ENCODE data around the gene SNTA1. TPM values are rescaled to one million over a fixed set of nuclear protein-coding genes. Genes with fewer than 3 reads are reported as not detected.

The SNTA1 gene
- total and polyA plus RNA-seq, 2 of the 13 experiments (the other 11 are each of a cell fraction or from before 2014, with no cell fraction given), result 16.4 to 18.3 TPM

DNA sequence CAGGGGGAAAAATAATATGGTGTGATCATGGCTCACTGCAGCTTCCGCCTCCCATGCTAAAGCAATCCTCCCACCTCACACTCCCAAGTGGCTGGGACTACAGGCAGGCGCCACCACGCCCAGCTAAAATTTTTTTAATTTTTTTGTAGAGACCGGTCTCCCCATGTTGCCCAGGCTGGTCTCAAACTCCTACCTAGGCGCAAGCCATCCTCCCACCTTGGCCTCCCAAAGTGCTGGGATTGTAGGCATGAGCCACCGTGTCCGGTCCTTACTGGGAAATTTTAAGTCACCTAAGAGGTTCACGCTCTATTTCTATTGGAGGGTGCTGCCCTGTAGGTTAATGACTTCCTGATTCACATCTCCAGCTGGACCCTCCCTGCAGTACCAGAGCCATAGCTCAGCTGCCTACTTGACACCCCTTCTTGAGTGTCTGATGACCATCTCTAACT lies 41.6 kb downstream of the SNTA1 start (continued):
- TF ChIP-seq, protein P1, sequence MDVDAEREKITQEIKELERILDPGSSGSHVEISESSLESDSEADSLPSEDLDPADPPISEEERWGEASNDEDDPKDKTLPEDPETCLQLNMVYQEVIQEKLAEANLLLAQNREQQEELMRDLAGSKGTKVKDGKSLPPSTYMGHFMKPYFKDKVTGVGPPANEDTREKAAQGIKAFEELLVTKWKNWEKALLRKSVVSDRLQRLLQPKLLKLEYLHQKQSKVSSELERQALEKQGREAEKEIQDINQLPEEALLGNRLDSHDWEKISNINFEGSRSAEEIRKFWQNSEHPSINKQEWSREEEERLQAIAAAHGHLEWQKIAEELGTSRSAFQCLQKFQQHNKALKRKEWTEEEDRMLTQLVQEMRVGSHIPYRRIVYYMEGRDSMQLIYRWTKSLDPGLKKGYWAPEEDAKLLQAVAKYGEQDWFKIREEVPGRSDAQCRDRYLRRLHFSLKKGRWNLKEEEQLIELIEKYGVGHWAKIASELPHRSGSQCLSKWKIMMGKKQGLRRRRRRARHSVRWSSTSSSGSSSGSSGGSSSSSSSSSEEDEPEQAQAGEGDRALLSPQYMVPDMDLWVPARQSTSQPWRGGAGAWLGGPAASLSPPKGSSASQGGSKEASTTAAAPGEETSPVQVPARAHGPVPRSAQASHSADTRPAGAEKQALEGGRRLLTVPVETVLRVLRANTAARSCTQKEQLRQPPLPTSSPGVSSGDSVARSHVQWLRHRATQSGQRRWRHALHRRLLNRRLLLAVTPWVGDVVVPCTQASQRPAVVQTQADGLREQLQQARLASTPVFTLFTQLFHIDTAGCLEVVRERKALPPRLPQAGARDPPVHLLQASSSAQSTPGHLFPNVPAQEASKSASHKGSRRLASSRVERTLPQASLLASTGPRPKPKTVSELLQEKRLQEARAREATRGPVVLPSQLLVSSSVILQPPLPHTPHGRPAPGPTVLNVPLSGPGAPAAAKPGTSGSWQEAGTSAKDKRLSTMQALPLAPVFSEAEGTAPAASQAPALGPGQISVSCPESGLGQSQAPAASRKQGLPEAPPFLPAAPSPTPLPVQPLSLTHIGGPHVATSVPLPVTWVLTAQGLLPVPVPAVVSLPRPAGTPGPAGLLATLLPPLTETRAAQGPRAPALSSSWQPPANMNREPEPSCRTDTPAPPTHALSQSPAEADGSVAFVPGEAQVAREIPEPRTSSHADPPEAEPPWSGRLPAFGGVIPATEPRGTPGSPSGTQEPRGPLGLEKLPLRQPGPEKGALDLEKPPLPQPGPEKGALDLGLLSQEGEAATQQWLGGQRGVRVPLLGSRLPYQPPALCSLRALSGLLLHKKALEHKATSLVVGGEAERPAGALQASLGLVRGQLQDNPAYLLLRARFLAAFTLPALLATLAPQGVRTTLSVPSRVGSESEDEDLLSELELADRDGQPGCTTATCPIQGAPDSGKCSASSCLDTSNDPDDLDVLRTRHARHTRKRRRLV (CRISPR knock-in tag; IDR thresholded peaks at IDR 0.05), result no peak
- TF ChIP-seq ZNF232 (CRISPR knock-in tag; IDR thresholded peaks at IDR 0.05; ENCODE audit: borderline replicate concordance) (no peak), ZNF317 (CRISPR knock-in tag; IDR thresholded peaks at IDR 0.05) (no peak), POLR2A (IDR thresholded peaks at IDR 0.05; ENCODE audit: insufficient read depth in 1 of 2, low read depth in 2 of 2, low read length in 2 of 2) (no peak), SMARCE1 (IDR thresholded peaks at IDR 0.05; ENCODE audit: borderline replicate concordance) (no peak), ZNF652 (CRISPR knock-in tag; IDR thresholded peaks at IDR 0.05; ENCODE audit: borderline replicate concordance, low read depth) (no peak), ZBTB1 (CRISPR knock-in tag; IDR thresholded peaks at IDR 0.05; ENCODE audit: borderline replicate concordance) (0 out of 2 replicates have a peak, but pooled peaks have one; percentile 54), ETV5 (CRISPR knock-in tag; IDR thresholded peaks at IDR 0.05; ENCODE audit: borderline replicate concordance) (0 out of 2 replicates have a peak, but pooled peaks have one; percentile 13), PHF8 (CRISPR knock-in tag; IDR thresholded peaks at IDR 0.05) (no peak), NR2F6 (IDR thresholded peaks at IDR 0.05) (no peak), NR2F6 (CRISPR knock-in tag; IDR thresholded peaks at IDR 0.05) (no peak), FOXM1 (CRISPR knock-in tag; IDR thresholded peaks at IDR 0.05) (no peak), ZNF432 (CRISPR knock-in tag; IDR thresholded peaks at IDR 0.05; ENCODE audit: borderline replicate concordance) (no peak), ZNF883 (CRISPR knock-in tag; IDR thresholded peaks at IDR 0.05; ENCODE audit: not compliant biosample characterization) (no peak), ETV6 (CRISPR knock-in tag; conservative IDR thresholded peaks at IDR 0.05) (no peak), HDAC2 (CRISPR knock-in tag; IDR thresholded peaks at IDR 0.05) (no peak)
- TF ChIP-seq, protein P2, sequence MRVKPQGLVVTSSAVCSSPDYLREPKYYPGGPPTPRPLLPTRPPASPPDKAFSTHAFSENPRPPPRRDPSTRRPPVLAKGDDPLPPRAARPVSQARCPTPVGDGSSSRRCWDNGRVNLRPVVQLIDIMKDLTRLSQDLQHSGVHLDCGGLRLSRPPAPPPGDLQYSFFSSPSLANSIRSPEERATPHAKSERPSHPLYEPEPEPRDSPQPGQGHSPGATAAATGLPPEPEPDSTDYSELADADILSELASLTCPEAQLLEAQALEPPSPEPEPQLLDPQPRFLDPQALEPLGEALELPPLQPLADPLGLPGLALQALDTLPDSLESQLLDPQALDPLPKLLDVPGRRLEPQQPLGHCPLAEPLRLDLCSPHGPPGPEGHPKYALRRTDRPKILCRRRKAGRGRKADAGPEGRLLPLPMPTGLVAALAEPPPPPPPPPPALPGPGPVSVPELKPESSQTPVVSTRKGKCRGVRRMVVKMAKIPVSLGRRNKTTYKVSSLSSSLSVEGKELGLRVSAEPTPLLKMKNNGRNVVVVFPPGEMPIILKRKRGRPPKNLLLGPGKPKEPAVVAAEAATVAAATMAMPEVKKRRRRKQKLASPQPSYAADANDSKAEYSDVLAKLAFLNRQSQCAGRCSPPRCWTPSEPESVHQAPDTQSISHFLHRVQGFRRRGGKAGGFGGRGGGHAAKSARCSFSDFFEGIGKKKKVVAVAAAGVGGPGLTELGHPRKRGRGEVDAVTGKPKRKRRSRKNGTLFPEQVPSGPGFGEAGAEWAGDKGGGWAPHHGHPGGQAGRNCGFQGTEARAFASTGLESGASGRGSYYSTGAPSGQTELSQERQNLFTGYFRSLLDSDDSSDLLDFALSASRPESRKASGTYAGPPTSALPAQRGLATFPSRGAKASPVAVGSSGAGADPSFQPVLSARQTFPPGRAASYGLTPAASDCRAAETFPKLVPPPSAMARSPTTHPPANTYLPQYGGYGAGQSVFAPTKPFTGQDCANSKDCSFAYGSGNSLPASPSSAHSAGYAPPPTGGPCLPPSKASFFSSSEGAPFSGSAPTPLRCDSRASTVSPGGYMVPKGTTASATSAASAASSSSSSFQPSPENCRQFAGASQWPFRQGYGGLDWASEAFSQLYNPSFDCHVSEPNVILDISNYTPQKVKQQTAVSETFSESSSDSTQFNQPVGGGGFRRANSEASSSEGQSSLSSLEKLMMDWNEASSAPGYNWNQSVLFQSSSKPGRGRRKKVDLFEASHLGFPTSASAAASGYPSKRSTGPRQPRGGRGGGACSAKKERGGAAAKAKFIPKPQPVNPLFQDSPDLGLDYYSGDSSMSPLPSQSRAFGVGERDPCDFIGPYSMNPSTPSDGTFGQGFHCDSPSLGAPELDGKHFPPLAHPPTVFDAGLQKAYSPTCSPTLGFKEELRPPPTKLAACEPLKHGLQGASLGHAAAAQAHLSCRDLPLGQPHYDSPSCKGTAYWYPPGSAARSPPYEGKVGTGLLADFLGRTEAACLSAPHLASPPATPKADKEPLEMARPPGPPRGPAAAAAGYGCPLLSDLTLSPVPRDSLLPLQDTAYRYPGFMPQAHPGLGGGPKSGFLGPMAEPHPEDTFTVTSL (CRISPR knock-in tag; IDR thresholded peaks at IDR 0.05; ENCODE audit: borderline replicate concordance), result peak; percentile 32; the same call in 1 of the 2 replicates
- TF ChIP-seq, protein P3, sequence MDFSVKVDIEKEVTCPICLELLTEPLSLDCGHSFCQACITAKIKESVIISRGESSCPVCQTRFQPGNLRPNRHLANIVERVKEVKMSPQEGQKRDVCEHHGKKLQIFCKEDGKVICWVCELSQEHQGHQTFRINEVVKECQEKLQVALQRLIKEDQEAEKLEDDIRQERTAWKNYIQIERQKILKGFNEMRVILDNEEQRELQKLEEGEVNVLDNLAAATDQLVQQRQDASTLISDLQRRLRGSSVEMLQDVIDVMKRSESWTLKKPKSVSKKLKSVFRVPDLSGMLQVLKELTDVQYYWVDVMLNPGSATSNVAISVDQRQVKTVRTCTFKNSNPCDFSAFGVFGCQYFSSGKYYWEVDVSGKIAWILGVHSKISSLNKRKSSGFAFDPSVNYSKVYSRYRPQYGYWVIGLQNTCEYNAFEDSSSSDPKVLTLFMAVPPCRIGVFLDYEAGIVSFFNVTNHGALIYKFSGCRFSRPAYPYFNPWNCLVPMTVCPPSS (IDR thresholded peaks at IDR 0.05), result no peak
- TF ChIP-seq, protein P4, sequence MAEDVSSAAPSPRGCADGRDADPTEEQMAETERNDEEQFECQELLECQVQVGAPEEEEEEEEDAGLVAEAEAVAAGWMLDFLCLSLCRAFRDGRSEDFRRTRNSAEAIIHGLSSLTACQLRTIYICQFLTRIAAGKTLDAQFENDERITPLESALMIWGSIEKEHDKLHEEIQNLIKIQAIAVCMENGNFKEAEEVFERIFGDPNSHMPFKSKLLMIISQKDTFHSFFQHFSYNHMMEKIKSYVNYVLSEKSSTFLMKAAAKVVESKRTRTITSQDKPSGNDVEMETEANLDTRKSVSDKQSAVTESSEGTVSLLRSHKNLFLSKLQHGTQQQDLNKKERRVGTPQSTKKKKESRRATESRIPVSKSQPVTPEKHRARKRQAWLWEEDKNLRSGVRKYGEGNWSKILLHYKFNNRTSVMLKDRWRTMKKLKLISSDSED (CRISPR knock-in tag; IDR thresholded peaks at IDR 0.05), result no peak
